ENCODE measurements around the gene CLDN12. TPM values are rescaled to one million over a fixed set of nuclear protein-coding genes. Genes with fewer than 3 reads are reported as not detected.

CLDN12 gene
- polyA plus RNA-seq, 1 of the 3 experiments (the other 2 are of a cell fraction): 65.7 TPM

GRCh38 chr7:90445633-90446032, 42.4 kb downstream of the CLDN12 start (continued):
- no peak for TF ChIP-seq CHD2 (IDR thresholded peaks at IDR 0.05; ENCODE audit: low read length, partially characterized antibody)

DNA sequence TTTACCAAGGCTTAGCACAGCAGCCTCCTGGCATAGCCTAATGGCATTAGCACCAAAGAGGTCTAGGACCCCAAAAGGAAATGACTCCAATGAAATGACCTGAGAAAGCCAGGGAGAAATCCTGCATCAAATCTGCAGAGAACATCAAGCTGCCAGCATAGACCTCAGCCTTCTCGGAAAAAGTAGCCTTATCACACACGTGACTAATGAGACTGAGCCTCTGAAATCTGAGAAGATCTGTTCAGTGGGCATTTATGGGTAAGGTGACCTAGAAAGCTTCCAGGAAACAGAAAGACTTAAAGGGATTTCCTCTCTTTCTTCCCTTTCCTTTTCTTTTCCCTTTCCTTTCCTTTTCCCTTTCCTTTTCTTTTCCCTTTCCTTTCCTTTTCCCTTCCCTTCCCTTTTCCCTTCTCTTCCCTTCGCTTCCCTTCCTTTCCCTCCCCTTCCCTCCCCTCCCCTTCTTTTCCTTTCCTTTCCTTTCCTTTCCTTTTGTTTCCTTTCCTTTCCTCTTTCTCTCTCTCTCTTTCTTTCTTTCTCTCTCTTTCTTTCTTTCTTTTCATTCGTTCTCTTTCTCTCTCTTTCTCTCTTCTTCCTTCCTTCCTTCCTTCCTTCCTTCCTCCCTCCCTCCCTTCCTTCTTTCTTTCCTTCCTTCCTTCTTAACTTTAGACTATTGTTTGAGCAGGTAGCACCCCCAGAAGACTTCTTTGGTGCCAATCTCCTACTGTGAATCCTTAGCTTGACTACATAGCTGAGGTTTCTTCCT, 43.1 kb downstream of the CLDN12 start:
- no peak overlapping the region for H2AFZ ChIP-seq (ENCODE audit: low read depth)
- ChIA-PET POLR2A (no interaction called here), CTCF (interaction anchor here (1.6 to 6.2 kb wide), 5 partner anchors 9 to 588 kb away, joined by 3 to 41 read pairs (median 8); no protein-coding TSS in a partner anchor)
- no peaks in the 10 kb centered on the region for H3K9me2 ChIP-seq
- H3K27ac ChIP-seq (ENCODE audit: low read depth in 2 of 2, low read length in 1 of 2): no peak overlapping the region
- H3K4me1 ChIP-seq (ENCODE audit: control insufficient read depth in 1 of 2, insufficient read depth in 2 of 2, low read depth in 1 of 2, low read length in 1 of 2): no peaks in the 10 kb centered on the region
- TF ChIP-seq ZBTB33 (IDR thresholded peaks at IDR 0.05; ENCODE audit: borderline replicate concordance, low read depth) (no peak), GATA2 (CRISPR knock-in tag; IDR thresholded peaks at IDR 0.05) (no peak), MXI1 (IDR thresholded peaks at IDR 0.05; ENCODE audit: low read depth, low read length) (no peak), EZH2phosphoT487 (IDR thresholded peaks at IDR 0.05; ENCODE audit: borderline replicate concordance, low read depth) (no peak), FOXJ3 (CRISPR knock-in tag; IDR thresholded peaks at IDR 0.05) (no peak), JUND (IDR thresholded peaks at IDR 0.05) (no peak), RFX5 (IDR thresholded peaks at IDR 0.05; ENCODE audit: low read length) (no peak), TEAD4 (IDR thresholded peaks at IDR 0.05; ENCODE audit: borderline replicate concordance, insufficient read depth) (no peak), FOXM1 (IDR thresholded peaks at IDR 0.05; ENCODE audit: low read depth) (no peak), PBX3 (IDR thresholded peaks at IDR 0.05) (no peak)
- TF ChIP-seq, protein P1, sequence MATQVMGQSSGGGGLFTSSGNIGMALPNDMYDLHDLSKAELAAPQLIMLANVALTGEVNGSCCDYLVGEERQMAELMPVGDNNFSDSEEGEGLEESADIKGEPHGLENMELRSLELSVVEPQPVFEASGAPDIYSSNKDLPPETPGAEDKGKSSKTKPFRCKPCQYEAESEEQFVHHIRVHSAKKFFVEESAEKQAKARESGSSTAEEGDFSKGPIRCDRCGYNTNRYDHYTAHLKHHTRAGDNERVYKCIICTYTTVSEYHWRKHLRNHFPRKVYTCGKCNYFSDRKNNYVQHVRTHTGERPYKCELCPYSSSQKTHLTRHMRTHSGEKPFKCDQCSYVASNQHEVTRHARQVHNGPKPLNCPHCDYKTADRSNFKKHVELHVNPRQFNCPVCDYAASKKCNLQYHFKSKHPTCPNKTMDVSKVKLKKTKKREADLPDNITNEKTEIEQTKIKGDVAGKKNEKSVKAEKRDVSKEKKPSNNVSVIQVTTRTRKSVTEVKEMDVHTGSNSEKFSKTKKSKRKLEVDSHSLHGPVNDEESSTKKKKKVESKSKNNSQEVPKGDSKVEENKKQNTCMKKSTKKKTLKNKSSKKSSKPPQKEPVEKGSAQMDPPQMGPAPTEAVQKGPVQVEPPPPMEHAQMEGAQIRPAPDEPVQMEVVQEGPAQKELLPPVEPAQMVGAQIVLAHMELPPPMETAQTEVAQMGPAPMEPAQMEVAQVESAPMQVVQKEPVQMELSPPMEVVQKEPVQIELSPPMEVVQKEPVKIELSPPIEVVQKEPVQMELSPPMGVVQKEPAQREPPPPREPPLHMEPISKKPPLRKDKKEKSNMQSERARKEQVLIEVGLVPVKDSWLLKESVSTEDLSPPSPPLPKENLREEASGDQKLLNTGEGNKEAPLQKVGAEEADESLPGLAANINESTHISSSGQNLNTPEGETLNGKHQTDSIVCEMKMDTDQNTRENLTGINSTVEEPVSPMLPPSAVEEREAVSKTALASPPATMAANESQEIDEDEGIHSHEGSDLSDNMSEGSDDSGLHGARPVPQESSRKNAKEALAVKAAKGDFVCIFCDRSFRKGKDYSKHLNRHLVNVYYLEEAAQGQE (IDR thresholded peaks at IDR 0.05; ENCODE audit: low read depth, low read length): no peak
- TF ChIP-seq, protein P2, sequence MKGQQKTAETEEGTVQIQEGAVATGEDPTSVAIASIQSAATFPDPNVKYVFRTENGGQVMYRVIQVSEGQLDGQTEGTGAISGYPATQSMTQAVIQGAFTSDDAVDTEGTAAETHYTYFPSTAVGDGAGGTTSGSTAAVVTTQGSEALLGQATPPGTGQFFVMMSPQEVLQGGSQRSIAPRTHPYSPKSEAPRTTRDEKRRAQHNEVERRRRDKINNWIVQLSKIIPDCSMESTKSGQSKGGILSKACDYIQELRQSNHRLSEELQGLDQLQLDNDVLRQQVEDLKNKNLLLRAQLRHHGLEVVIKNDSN (IDR thresholded peaks at IDR 0.05; ENCODE audit: borderline replicate concordance, low read depth): no peak
- H4K20me1 ChIP-seq (ENCODE audit: insufficient read depth): no peaks in the 10 kb centered on the region
- no peak overlapping the region for H3K4me2 ChIP-seq
- no peaks in the 10 kb centered on the region for H3F3A ChIP-seq (replicated peaks; ENCODE audit: insufficient read depth)
- no peaks in the 10 kb centered on the region for H3K27me3 ChIP-seq (ENCODE audit: insufficient read depth)
- H3K36me3 ChIP-seq (replicated peaks in 1 of 2; ENCODE audit: control insufficient read depth in 1 of 2, insufficient read depth in 2 of 2, low read length in 1 of 2): no peaks in the 10 kb centered on the region
- DNase-seq: no peak
- H3K9me3 ChIP-seq: no peaks in the 10 kb centered on the region
- no peak overlapping the region for H3K4me3 ChIP-seq (ENCODE audit: low read depth in 2 of 2, low read length in 1 of 2)
- no peaks in the 10 kb centered on the region for H3K79me2 ChIP-seq (ENCODE audit: insufficient read depth)
- 42% methylated on average over 4 of the region's 4 CpGs for WGBS (ENCODE audit: low lambda C conversion rate)
- H3K9ac ChIP-seq: no peak overlapping the region

Data from SK-N-SH (cell line).